Measurements from ENCODE around the gene OR4E1. TPM values are rescaled to one million over a fixed set of nuclear protein-coding genes. Genes with fewer than 3 reads are reported as not detected.
"Not testable (repeated sequence)": the region's sequence is repeated elsewhere in the genome, so short reads cannot be mapped to it uniquely, and the experiment has no call there.

Gene OR4E1
- total and polyA plus RNA-seq, 8 donors = 0.05 to 0.08 (median 0.06) TPM; not detected in 3

DNA sequence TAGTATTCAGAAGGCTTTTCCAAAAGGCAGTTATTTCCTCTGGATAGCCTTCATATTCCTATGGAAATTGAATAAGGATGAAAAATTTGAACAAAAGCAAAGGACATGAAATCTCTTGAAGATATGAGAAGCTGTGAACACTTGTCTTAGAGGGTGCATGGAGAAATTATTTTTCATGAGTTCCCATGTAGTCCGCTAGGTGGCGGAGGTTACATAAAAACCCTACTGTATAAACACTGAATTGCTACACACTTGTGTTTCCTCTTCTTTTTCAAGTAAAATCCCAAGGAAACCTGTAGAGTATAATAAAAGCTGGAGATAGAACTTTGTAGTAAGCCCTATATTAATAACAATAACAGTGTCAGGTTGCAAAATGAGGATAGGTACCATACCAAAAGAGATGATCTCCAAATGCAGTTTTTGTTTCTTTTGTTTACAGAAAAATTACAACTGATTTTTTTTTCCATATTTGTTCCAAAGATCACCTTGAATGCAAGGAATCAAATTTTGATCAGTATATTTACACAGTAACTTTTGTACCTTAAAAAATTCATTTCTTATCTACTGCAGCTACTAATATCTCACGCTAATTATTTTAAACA, 37.8 kb upstream of the OR4E1 start:
- H3K27me3 ChIP-seq = peaks cover 0 to 10% of the 10 kb centered on the region in 2 donors
- intact Hi-C loops (cut with DNase I) = no loop called here
- no peaks in the 10 kb centered on the region for H3K36me3 ChIP-seq
- H3K4me3 ChIP-seq = no peak overlapping the region
- peak; percentile 52 to 79 for TF ChIP-seq CTCF (IDR thresholded peaks at IDR 0.05)
- H3K9me3 ChIP-seq = no peaks in the 10 kb centered on the region
- no peaks in the 10 kb centered on the region for H3K4me1 ChIP-seq
- no peak overlapping the region for H3K27ac ChIP-seq
- DNase-seq (peak in 2 of 4 donors; percentile 10 to 39), ATAC-seq (peak; percentile 78)

DNA sequence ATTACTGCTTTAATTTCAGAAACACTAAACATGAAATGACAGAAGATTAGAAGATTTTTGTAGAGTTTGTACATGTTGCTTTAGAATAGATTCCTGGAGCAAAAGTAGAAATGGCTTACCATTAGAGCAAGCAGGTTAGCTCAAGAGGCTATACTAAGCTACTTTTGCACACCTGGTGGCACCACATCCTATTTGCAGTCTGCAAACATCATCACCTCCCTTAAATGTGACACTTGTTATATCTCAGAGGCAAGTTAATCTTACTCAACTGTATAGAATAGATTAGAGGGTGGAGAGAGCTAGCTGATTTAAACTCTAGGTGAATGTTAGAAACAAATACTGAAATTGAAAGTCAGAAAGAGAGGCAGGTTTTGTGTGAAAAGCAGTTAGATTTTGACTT, 30.7 kb upstream of the OR4E1 start:
- Histone ChIP-seq H3K4me3 (no peak overlapping the region), H3K27ac (no peak overlapping the region), H3K27me3 (no peaks in the 10 kb centered on the region), H3K36me3 (no peaks in the 10 kb centered on the region), H3K9me3 (no peaks in the 10 kb centered on the region), H3K4me1 (peaks cover 0 to 5% of the 10 kb centered on the region in 2 donors)
- DNase-seq (no peak), ATAC-seq (peak; percentile 54)
- intact Hi-C loops (cut with DNase I) = no loop called here
- no peak for TF ChIP-seq CTCF (IDR thresholded peaks at IDR 0.05)

- Histone ChIP-seq H3K27ac (no peak overlapping the region), H3K27me3 (no peaks in the 10 kb centered on the region), H3K4me1 (peaks cover 0 to 5% of the 10 kb centered on the region in 2 donors), H3K4me3 (no peak overlapping the region), H3K36me3 (no peaks in the 10 kb centered on the region), H3K9me3 (no peaks in the 10 kb centered on the region)
- ATAC-seq = peak; percentile 86
- no peak for DNase-seq
- TF ChIP-seq CTCF (IDR thresholded peaks at IDR 0.05) = no peak
- intact Hi-C loops (cut with DNase I) = no loop called here
Measured at GRCh38 chr14:21703357-21704326, 30.0 kb upstream of the OR4E1 start.

DNA sequence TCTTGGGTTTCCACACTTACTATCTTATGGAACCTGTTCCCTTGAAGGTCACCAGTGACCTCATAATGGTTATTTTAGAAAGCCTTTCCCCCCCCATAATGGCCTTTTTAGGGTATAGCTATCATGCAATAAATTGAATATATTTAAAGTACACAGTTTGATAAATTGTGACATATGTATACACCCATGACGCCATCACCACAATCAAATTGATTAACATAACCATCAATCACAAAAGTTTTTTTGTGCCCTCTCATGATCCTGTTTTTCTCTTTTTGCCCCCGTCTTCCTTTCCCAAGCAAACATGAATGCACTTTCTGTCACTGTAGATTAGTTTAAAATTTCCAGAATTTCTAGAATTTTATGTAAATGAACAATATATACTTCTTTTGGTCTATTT, 28.7 kb upstream of the OR4E1 start:
- no peaks in the 10 kb centered on the region for H3K27me3 ChIP-seq
- TF ChIP-seq CTCF (IDR thresholded peaks at IDR 0.05) = no peak
- intact Hi-C loops (cut with DNase I) = no loop called here

DNA sequence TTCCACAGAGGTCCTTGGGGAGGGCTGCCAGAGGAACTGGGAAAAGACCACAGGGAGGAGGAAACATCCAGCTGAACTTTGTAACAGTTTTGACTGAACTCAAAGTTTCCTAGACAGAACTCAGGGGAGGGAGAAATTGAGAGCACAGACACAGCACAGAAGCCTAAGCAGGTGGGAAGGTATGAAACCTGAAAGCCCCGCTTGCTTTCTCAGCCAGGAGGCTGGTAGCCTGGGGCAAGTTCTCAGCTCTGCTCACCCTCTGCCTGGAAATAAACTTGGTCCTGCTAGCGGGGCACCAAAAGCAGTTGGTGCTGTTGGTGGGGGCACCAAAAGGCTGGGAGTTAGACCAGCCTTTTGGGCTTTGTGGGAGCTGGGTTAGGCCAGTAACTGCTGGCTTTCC, 25.9 kb upstream of the OR4E1 start:
- no peaks in the 10 kb centered on the region for H3K27me3 ChIP-seq
- DNase-seq = no peak

More for the DNA sequence above, 28.7 kb upstream of the OR4E1 start:
- Histone ChIP-seq H3K27ac (no peak overlapping the region), H3K4me1 (peaks cover 0 to 5% of the 10 kb centered on the region in 2 donors), H3K36me3 (no peaks in the 10 kb centered on the region), H3K9me3 (no peaks in the 10 kb centered on the region), H3K4me3 (no peak overlapping the region)
- DNase-seq (no peak), ATAC-seq (no peak)

GRCh38 chr14:21698538-21698937, 24.9 kb upstream of the OR4E1 start:
- H3K27ac ChIP-seq; H3K4me1 ChIP-seq; H3K27me3 ChIP-seq; H3K4me3 ChIP-seq; H3K36me3 ChIP-seq; ATAC-seq; H3K9me3 ChIP-seq; intact Hi-C loops (cut with DNase I); DNase-seq: not testable (repeated sequence)

More for the DNA sequence above, 25.9 kb upstream of the OR4E1 start:
- Histone ChIP-seq H3K36me3 (no peaks in the 10 kb centered on the region), H3K4me3 (no peak overlapping the region), H3K27ac (no peak overlapping the region), H3K9me3 (no peaks in the 10 kb centered on the region), H3K4me1 (no peaks in the 10 kb centered on the region)
- TF ChIP-seq CTCF (IDR thresholded peaks at IDR 0.05) = no peak
- no peak for ATAC-seq
- intact Hi-C loops (cut with DNase I) = no loop called here

DNA sequence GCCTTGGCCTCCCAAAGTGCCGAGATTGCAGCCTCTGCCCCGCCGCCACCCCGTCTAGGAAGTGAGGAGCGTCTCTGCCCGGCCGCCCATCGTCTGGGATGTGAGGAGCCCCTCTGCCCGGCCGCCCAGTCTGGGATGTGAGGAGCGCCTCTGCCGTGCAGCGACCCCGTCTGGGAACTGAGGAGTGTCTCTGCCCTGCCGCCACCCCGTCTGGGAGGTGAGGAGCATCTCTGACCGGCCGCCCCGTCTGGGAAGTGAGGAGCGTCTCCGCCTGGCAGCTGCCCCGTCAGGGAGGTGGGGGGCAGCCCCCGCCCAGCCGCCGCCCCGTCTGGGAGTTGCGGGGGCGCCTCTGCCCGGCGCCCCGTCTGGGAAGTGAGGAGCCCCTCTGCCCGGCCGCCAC, 24.0 kb upstream of the OR4E1 start:
- H3K9me3 ChIP-seq = not testable (repeated sequence)

More for the DNA sequence above, 24.0 kb upstream of the OR4E1 start:
- DNase-seq; H3K4me3 ChIP-seq; H3K27me3 ChIP-seq; ATAC-seq; H3K4me1 ChIP-seq; intact Hi-C loops (cut with DNase I); H3K36me3 ChIP-seq; H3K27ac ChIP-seq: not testable (repeated sequence)
